Ramos (cell line): Measurements from ENCODE around the gene UBAP1L.
"Not testable (repeated sequence)": the region's sequence is repeated elsewhere in the genome, so short reads cannot be mapped to it uniquely, and the experiment has no call there.

Experiments
- in situ Hi-C: fragments of 300-500 bp; cut with MboI; formaldehyde crosslinking; loops from one replicate; pipeline ENCODE4 v1.14.3; 2022; ENCODE audit warnings: low sequenced_read_pairs; ENCODE audit not compliant: unreplicated experiment

UBAP1L gene

DNA sequence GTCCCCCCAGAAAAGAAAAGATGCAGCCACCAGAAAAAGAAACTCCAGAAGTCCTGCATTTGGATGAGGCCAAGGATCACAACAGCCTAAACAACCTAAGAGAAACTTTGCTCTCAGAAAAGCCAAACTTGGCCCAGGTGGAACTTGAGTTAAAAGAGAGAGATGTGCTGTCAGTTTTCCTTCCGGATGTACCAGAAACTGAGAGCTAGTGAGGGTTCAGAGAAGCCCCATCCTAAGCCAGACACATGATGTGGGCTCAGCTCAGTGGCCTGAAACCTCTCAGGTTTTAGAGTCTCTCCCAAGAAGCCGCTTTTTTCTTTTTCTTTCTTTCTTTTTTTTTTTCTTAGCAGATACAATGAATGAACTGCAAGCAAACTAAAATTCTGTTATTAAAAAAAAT is 62.0 kb downstream of the UBAP1L start:
- in situ Hi-C loops: loop anchor here (10.0 kb wide), 1 partner anchor 242 kb away; the partner anchor contains the start of gene RNU5A-1

DNA sequence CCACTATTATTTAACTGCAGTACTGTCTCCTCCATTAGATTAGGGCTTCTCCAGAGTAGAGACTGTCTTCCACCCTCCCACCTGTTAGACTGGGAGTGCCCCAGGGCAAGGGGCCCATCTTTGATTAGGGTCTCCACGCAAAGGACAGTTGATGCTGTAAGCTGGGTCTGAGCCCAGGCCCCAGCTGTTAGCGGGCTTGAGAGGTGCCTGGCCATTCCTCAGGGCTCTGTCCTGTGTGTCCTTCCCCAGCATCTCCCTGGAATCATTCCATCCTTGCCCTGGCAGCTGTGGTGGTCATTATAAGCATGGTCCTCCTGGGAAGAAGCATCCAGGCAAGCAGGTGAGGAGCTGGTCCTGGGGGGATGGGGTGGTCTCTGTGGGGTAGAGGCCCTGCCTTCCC is 63.7 kb downstream of the UBAP1L start:
- in situ Hi-C loops: loop anchor here (10.0 kb wide), 1 partner anchor 244 kb away; the partner anchor contains the start of gene RNU5A-1

DNA sequence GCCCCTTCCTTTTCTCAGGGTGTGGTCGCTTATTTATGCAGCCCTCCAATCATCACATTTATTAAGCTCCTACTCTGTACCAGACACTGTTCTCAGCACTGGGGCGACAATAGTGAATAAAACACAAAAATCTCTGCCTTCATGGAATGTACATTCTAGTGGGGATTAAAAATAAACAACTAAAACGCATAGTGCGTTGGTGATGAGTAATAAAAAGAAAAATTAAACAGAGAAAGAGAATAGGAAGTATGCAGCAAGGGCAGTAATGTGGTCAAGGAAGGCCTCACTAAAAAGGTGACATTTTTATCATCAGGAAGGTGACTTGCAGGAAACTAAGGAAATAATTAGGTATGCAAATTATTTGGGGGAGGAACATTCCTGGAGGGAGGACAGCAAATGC is 64.7 kb downstream of the UBAP1L start:
- in situ Hi-C loops: loop anchor here (10.0 kb wide), 1 partner anchor 245 kb away; the partner anchor contains the start of gene RNU5A-1

DNA sequence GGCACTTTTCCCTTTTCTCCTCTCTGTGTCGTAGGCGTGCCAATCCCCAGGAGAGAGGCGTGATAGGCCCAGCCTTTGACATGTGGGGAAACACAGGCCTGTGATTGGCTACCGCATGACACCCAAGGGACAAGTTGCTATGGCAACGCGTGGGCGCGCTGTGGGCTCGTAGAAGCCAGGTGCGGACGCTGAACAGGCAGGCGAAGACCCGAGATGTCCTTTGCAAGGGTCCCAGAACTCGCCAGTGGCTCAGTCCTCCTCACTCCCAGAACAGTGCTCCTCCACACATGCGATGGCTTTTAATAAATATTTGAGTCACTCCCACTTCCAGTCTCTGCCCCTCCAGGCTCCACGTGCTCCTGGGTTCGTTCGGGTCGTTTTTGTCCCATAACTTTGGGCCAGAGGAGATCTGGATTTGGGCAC is 65.6 kb downstream of the UBAP1L start:
- in situ Hi-C loops: no loop called here

DNA sequence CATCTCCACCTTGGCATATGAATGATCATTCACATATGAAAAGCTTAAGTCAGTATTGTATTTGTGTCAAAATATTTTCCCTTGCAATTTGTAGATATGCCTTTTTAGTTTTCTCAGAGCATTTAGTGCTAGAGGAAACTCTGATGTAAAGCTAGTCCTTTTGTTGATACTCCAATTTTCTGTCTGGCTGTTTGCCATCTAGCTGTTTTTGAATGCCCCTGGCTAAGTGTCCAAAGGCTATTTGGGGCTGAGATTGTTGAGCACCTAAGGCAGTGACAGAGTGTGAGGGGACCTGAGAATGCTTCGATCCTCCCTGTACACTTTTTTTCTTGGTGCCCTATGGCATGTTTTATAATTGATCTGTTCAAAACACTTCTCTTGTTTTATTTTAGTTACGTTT is 66.8 kb downstream of the UBAP1L start:
- in situ Hi-C loops: no loop called here

DNA sequence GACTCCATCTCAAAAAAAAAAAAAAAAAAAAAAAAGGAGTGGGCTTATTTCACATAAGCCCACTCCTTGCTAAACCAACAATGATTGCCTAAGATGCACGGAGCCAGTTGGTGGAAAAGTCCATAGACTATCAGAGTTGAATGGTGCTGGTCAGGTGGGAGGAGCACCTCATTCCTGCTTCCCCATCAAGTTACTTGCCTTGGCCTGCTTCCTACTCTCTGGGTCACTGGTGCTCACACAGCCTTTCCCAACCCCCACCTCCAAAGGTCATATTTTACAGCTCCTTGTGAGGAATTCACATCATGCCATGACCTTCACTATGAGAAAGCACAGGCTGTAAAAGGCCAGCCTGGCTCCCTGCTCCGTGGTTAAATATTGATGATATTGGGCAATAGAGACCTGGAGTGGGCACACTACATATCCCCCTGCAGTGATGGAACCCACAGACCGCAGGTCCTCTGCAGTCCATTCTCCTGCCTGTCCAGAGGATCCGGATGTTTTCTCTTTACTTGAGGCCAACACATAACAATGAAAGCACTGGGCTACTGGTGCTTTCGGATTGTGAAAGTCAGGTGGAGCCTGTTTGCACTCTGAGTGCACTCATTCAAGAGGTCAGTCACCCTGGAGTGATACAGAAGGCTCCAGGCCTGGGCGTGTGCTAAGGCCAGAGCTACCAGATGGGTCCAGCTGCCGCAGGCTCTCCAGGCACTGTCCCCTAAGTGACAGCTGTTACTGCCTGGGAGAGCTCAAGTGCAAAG is 70.1 kb downstream of the UBAP1L start, which contains the start of gene SLC51B:
Gene SLC51B (plus strand): TSS at position 664 of the 758 bp plus-strand sequence. CDS start 4,618 bp downstream, outside the sequence.
- in situ Hi-C loops: no loop called here

DNA sequence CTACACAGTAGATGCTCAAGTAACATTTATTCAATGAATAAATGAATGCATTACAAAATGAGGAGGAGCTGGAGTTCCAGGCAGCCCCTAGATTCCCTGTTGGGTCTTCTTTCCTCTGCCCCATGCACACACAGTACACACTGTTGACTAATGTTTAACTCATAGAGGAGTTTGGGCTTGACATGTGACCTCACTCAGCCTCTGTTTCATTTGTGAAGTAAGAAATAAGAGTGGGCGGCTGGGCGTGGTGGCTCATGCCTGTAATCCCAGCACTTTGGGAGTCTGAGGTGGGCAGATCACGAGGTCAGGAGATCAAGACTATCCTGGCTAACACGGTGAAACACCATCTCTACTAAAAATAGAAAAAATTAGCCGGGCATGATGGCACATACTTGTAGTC is 70.8 kb downstream of the UBAP1L start:
- in situ Hi-C loops: not testable (repeated sequence)

DNA sequence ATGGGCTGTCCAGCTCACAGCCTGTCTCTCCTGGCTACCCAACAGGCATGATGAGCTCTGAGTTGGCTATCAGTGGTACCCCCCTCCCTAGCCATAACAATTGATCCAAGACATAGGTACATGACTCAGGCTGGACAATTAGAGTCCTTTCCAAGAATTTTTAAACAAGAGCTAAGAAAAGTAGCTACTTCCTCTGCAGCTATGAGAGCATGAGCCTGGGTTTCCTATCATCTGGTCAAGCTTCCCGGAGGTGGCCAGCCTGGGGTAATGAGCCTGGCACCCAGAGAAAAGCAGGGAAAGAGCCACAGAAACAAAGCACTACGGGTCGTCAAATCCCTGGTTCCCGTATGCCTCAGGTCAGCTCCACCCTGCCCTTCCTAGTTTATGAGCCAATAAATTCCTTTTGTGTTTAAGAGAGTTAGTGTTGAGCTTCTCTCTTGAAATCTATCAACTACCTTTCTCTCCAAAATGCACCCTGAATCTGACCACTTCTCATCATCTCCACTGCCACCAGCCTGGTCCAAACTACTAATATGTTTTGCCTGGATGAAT is 72.1 kb downstream of the UBAP1L start:
- in situ Hi-C loops: no loop called here
